Transverse colon (tissue), 4 donors: ENCODE data around the gene ZFP1. TPM values are rescaled to one million over a fixed set of nuclear protein-coding genes. Genes with fewer than 3 reads are reported as not detected.

Experiments
- DNase-seq: peaks from one replicate; pipeline ENCODE4 v3.0.0-alpha.2; 2019
- H3K27ac ChIP-seq, 4 donors: fragments of 200-600 bp; sonication (generic); 2 replicates each; pipeline ENCODE4 v1.5.1; 2016 to 2018; ENCODE audit warnings: inconsistent platforms in 4 of 4
- H3K27me3 ChIP-seq: fragments of 200-600 bp; sonication (generic); 2 replicates; pipeline ENCODE4 v1.5.1; 2017; ENCODE audit warnings: inconsistent platforms
- H3K36me3 ChIP-seq, 4 donors: fragments of 200-600 bp; sonication (generic); 2 replicates each; pipeline ENCODE4 v1.5.1; 2017 to 2019; ENCODE audit warnings: inconsistent platforms in 4 of 4
- H3K4me1 ChIP-seq, 4 donors: fragments of 200-600 bp; sonication (generic); 2 replicates each; pipeline ENCODE4 v1.5.1; 2017 to 2020; ENCODE audit warnings: inconsistent platforms in 4 of 4
- H3K4me3 ChIP-seq, 4 donors: fragments of 200-600 bp; sonication (generic); 1 replicate in 1 of 4; 2 replicates in 3 of 4; pipeline versions ENCODE4 v1.5.1 to v1.6.1; 2017 to 2019; ENCODE audit warnings: inconsistent platforms in 4 of 4
- H3K9me3 ChIP-seq, 2 donors: fragments of 200-600 bp; sonication (generic); 2 replicates each; pipeline ENCODE4 v1.5.1; 2017 to 2019; ENCODE audit warnings: inconsistent platforms in 2 of 2
- CTCF ChIP-seq, 5 experiments: fragments of 200-600 bp in 3 of 5; fragments of 450-650 bp in 2 of 5; sonication (generic) in 3 of 5; IDR thresholded peaks; 1 replicate in 2 of 5; 2 replicates in 3 of 5; pipeline ENCODE4 v1.5.1; 2016 to 2017; ENCODE audit warnings: antibody characterized with exemption in 5 of 5, inconsistent platforms in 3 of 5, mild to moderate bottlenecking in 2 of 5, moderate library complexity in 1 of 5
- EP300 ChIP-seq: sonication (generic); formaldehyde crosslinking; IDR thresholded peaks from one replicate; pipeline ENCODE4 v1.6.1; 2017; ENCODE audit warnings: antibody characterized with exemption, low read depth
- POLR2A ChIP-seq: fragments of 450-650 bp; IDR thresholded peaks from one replicate; pipeline ENCODE4 v1.6.1; 2016; ENCODE audit warnings: antibody characterized with exemption, mild to moderate bottlenecking, moderate library complexity
- POLR2AphosphoS5 ChIP-seq, 3 donors: sonication (generic); formaldehyde crosslinking; IDR thresholded peaks; one replicate each; pipeline ENCODE4 v1.6.1; 2016; ENCODE audit warnings: antibody characterized with exemption in 3 of 3
- WGBS, 2 donors: methylation state at CpG; one replicate each; pipeline ENCODE4 v1.1.5; 2018; ENCODE audit warnings: low coverage in 1 of 2; 5-methylcytosine and 5-hydroxymethylcytosine counted together
- in situ Hi-C, 4 donors: fragments of 200-750 bp; cut with MboI; loops; one replicate each; pipeline versions ENCODE4 v1.15.0 to v1.15.1; 2017; ENCODE audit warnings: low sequenced_read_pairs in 3 of 4, low pct_ligation_motif_present in 1 of 4, low pct_unique_long_range_greater_than_20kb in 1 of 4
- intact Hi-C: fragments of 100-400 bp; cut with DNase I; formaldehyde crosslinking; loops from one replicate; pipeline ENCODE4 v1.15.1; 2023; ENCODE audit warnings: low total_unique reads
- total RNA-seq, 4 donors: library from RNA; depleted of rRNA; stranded (reverse); fragments of >200 nt; gene quantifications; one replicate each; pipeline ENCODE4 v1.1.0, GENCODE V29; 2016

The ZFP1 gene
- total RNA-seq, 4 donors from 2014 or later: 1.1 to 56.7 (median 6.3) TPM

- in situ Hi-C loops: loop anchor here (5.0 to 25.0 kb wide), 3 partner anchors 105 to 395 kb away; partner anchors contain the start of genes ZNRF1 (in 2 of the 4) and MLKL (in 1 of the 4)
- no peaks in the 10 kb centered on the region for H3K9me3 ChIP-seq
- no peak overlapping the region for H3K4me3 ChIP-seq
- H3K27me3 ChIP-seq: no peaks in the 10 kb centered on the region
- H3K4me1 ChIP-seq: peaks cover 45 to 78% (median 56%) of the 10 kb centered on the region in 4 donors
- intact Hi-C loops: no loop called here
- H3K27ac ChIP-seq: peak overlapping the region; percentile 69 to 90 (median 80)
- TF ChIP-seq EP300 (no peak), CTCF (IDR thresholded peaks at IDR 0.05) (no peak), POLR2AphosphoS5 (IDR thresholded peaks at IDR 0.05) (no peak), POLR2A (no peak)
- DNase-seq: no peak
- 80 to 86% methylated on average over 1 to 10 of the region's 10 CpGs for WGBS, 2 donors
- no peaks in the 10 kb centered on the region for H3K36me3 ChIP-seq
These were observed 40.8 kb upstream of the ZFP1 start for GRCh38 chr16:75107505-75107904.

GRCh38 chr16:75108792-75109731 lies 39.3 kb upstream of the ZFP1 start:
- Histone ChIP-seq H3K27ac (peak overlapping the region; percentile 69 to 90 (median 80)), H3K27me3 (no peaks in the 10 kb centered on the region), H3K9me3 (no peaks in the 10 kb centered on the region), H3K4me1 (peaks cover 45 to 78% (median 56%) of the 10 kb centered on the region in 4 donors), H3K4me3 (no peak overlapping the region), H3K36me3 (no peaks in the 10 kb centered on the region)
- in situ Hi-C loops: loop anchor here (5.0 to 25.0 kb wide), 3 partner anchors 107 to 397 kb away; partner anchors contain the start of genes ZNRF1 (in 2 of the 4) and MLKL (in 1 of the 4)
- 20 to 54% methylated on average over 1 to 27 of the region's 27 CpGs for WGBS, 2 donors
- intact Hi-C loops: no loop called here
- DNase-seq: peak; percentile 83
- TF ChIP-seq CTCF (IDR thresholded peaks at IDR 0.05) (no peak), POLR2AphosphoS5 (IDR thresholded peaks at IDR 0.05) (peak; percentile 24 to 51 (median 48)), EP300 (no peak)

GRCh38 chr16:75109732-75110243 lies 38.5 kb upstream of the ZFP1 start:
- H3K27me3 ChIP-seq: no peaks in the 10 kb centered on the region
- no peaks in the 10 kb centered on the region for H3K36me3 ChIP-seq
- TF ChIP-seq POLR2A (no peak), EP300 (no peak), CTCF (IDR thresholded peaks at IDR 0.05) (peak in 4 of 5 experiments; percentile 11 to 45 (median 14)), POLR2AphosphoS5 (IDR thresholded peaks at IDR 0.05) (peak in 2 of 3 donors; percentile 48 to 60)
- intact Hi-C loops: no loop called here
- H3K4me1 ChIP-seq: peaks cover 45 to 75% (median 54%) of the 10 kb centered on the region in 4 donors
- no peak overlapping the region for H3K4me3 ChIP-seq
- no peaks in the 10 kb centered on the region for H3K9me3 ChIP-seq
- peak overlapping the region; percentile 69 to 90 (median 80) for H3K27ac ChIP-seq
- DNase-seq: peak; percentile 80
- in situ Hi-C loops: loop anchor here (5.0 to 25.0 kb wide), 3 partner anchors 107 to 397 kb away; partner anchors contain the start of genes ZNRF1 (in 2 of the 4) and MLKL (in 1 of the 4)
- 29 to 83% methylated on average over 1 to 10 of the region's 10 CpGs for WGBS, 2 donors
